GM19455 (cell line): ENCODE data around the gene FUBP3.

Experiments
- ATAC-seq: cut with Tn5 transposase; IDR thresholded peaks from one replicate; pipeline ENCODE4 v1.9.1; 2021; ENCODE audit not compliant: unreplicated experiment

FUBP3 gene

GRCh38 chr9:130578865-130579737 lies at the start of gene FUBP3:
TSS of gene FUBP3 (plus strand) at chr9:130579577. CDS start at chr9:130579681, 104 bp downstream.
- ATAC-seq = peak; percentile 80

- no peak for ATAC-seq
Measured at GRCh38 chr9:130530938-130531337, 48.4 kb upstream of the FUBP3 start.

GRCh38 chr9:130531670-130532069 lies 47.7 kb upstream of the FUBP3 start:
- ATAC-seq = no peak

- no peak for ATAC-seq
Measured at GRCh38 chr9:130532426-130533080, 46.8 kb upstream of the FUBP3 start.

- ATAC-seq = no peak
Measured at GRCh38 chr9:130535818-130536521, 43.4 kb upstream of the FUBP3 start.

GRCh38 chr9:130536701-130537107 lies 42.7 kb upstream of the FUBP3 start:
- no peak for ATAC-seq

- no peak for ATAC-seq
Measured at GRCh38 chr9:130537346-130538050, 41.9 kb upstream of the FUBP3 start.

GRCh38 chr9:130539420-130540223 lies 39.8 kb upstream of the FUBP3 start:
- no peak for ATAC-seq

GRCh38 chr9:130541533-130541932 lies 37.8 kb upstream of the FUBP3 start:
- no peak for ATAC-seq

GRCh38 chr9:130542038-130542437 lies 37.3 kb upstream of the FUBP3 start:
- ATAC-seq = no peak

GRCh38 chr9:130542457-130543228 lies 36.7 kb upstream of the FUBP3 start:
- ATAC-seq = no peak

GRCh38 chr9:130543368-130543767 lies 36.0 kb upstream of the FUBP3 start:
- ATAC-seq = no peak

GRCh38 chr9:130543859-130544258 lies 35.5 kb upstream of the FUBP3 start:
- no peak for ATAC-seq

- no peak for ATAC-seq
Measured at GRCh38 chr9:130544364-130544763, 35.0 kb upstream of the FUBP3 start.

- ATAC-seq = no peak
Measured at GRCh38 chr9:130548103-130548502, 31.3 kb upstream of the FUBP3 start.

- ATAC-seq = no peak
Measured at GRCh38 chr9:130549093-130549735, 30.2 kb upstream of the FUBP3 start.

- no peak for ATAC-seq
Measured at GRCh38 chr9:130554606-130555005, 24.8 kb upstream of the FUBP3 start.

GRCh38 chr9:130555061-130555460 lies 24.3 kb upstream of the FUBP3 start:
- ATAC-seq = no peak

GRCh38 chr9:130555968-130556367 lies 23.4 kb upstream of the FUBP3 start:
- no peak for ATAC-seq
